Loucy (cell line): ENCODE results near the gene ERI2.

Source experiments
- EZH2phosphoT487 ChIP-seq: fragments of 200-600 bp; IDR thresholded peaks from 2 replicates; pipeline ENCODE4 v1.6.1; 2018; ENCODE audit warnings: antibody characterized with exemption, mild to moderate bottlenecking, moderate library complexity, borderline replicate concordance
- TF ChIP-seq, protein P1 (sequence below): fragments of 200-600 bp; sonication (generic); conservative IDR thresholded peaks from 2 replicates; pipeline ENCODE4 v1.5.1; 2014; ENCODE audit warnings: mild to moderate bottlenecking, antibody characterized with exemption, low read length

DNA sequence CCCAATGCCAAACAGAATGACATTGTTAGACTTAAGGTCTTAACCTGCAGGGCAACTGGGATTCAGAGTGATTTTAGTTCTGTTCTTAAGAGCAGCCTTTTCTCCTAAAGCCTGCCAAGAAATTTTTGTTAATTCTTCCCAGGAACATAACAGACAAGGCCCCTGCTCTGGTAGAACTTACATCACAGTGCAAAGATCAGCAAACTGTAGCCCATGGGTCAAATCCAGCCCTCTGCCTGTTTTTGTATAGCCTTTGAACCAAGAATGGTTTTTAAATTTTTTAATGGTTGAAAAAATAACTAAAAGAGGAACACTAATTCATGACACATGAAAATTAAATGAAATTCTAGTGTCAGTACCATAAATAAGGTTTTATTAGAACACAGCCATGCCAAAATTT is 38.7 kb downstream of the ERI2 start:
- TF ChIP-seq, protein P1, sequence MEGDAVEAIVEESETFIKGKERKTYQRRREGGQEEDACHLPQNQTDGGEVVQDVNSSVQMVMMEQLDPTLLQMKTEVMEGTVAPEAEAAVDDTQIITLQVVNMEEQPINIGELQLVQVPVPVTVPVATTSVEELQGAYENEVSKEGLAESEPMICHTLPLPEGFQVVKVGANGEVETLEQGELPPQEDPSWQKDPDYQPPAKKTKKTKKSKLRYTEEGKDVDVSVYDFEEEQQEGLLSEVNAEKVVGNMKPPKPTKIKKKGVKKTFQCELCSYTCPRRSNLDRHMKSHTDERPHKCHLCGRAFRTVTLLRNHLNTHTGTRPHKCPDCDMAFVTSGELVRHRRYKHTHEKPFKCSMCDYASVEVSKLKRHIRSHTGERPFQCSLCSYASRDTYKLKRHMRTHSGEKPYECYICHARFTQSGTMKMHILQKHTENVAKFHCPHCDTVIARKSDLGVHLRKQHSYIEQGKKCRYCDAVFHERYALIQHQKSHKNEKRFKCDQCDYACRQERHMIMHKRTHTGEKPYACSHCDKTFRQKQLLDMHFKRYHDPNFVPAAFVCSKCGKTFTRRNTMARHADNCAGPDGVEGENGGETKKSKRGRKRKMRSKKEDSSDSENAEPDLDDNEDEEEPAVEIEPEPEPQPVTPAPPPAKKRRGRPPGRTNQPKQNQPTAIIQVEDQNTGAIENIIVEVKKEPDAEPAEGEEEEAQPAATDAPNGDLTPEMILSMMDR = no peak
- TF ChIP-seq EZH2phosphoT487 = no peak
